GM13977 (cell line): ENCODE results near the gene IKZF1.

ENCODE experiments used
- DNase-seq: peaks from one replicate; pipeline ENCODE4 v3.0.0; 2012; ENCODE audit warnings: low spot score
- CTCF ChIP-seq: IDR thresholded peaks from 2 replicates; pipeline ENCODE4 v1.5.1; 2012; ENCODE audit warnings: mild to moderate bottlenecking, control low read depth; ENCODE audit not compliant: insufficient read depth; ENCODE audit errors: extremely low read depth, missing control alignments
- in situ Hi-C: fragments of 300-500 bp; cut with MboI; formaldehyde crosslinking; loops from one replicate; pipeline ENCODE4 v1.12.0; 2022; ENCODE audit warnings: low sequenced_read_pairs, low pct_unique_long_range_greater_than_20kb, mixed read lengths, inconsistent platforms; ENCODE audit not compliant: unreplicated experiment

The IKZF1 gene

GRCh38 chr7:50387351-50387750, 82.8 kb downstream of the IKZF1 start:
- no peak for DNase-seq
- TF ChIP-seq CTCF = no peak
- in situ Hi-C loops = no loop called here

- no peak for DNase-seq
- in situ Hi-C loops = no loop called here
- TF ChIP-seq CTCF = no peak
Observed at GRCh38 chr7:50389961-50390360, 85.4 kb downstream of the IKZF1 start.

GRCh38 chr7:50391386-50391785, 86.9 kb downstream of the IKZF1 start:
- no peak for DNase-seq
- TF ChIP-seq CTCF = no peak
- in situ Hi-C loops = no loop called here

- in situ Hi-C loops = no loop called here
- no peak for DNase-seq
Observed at GRCh38 chr7:50393076-50393475, 88.6 kb downstream of the IKZF1 start.

GRCh38 chr7:50393547-50394252, 89.2 kb downstream of the IKZF1 start:
- DNase-seq = peak; percentile 57
- in situ Hi-C loops = no loop called here
- no peak for TF ChIP-seq CTCF

More at GRCh38 chr7:50393076-50393475, 88.6 kb downstream of the IKZF1 start:
- TF ChIP-seq CTCF = no peak

- in situ Hi-C loops = no loop called here
- no peak for TF ChIP-seq CTCF
- no peak for DNase-seq
Observed at GRCh38 chr7:50394315-50394714, 89.8 kb downstream of the IKZF1 start.
